Stomach smooth muscle (tissue), 2 donors: Measurements from ENCODE around the gene CDK6.

Source experiments
- H3K27ac ChIP-seq: one replicate; pipeline ENCODE4 v1.7.0; 2013; ENCODE audit warnings: mild to moderate bottlenecking, low read length, inconsistent platforms
- H3K27me3 ChIP-seq, 2 donors: one replicate each; pipeline ENCODE4 v1.7.0; 2013; ENCODE audit warnings: low read length in 2 of 2; ENCODE audit not compliant: insufficient read depth in 2 of 2, control insufficient read depth in 1 of 2
- H3K36me3 ChIP-seq, 2 donors: one replicate each; pipeline ENCODE4 v1.7.0; 2013; ENCODE audit warnings: low read length in 2 of 2; ENCODE audit not compliant: control insufficient read depth in 2 of 2, insufficient read depth in 2 of 2
- H3K4me1 ChIP-seq: one replicate; pipeline ENCODE4 v1.7.0; 2013; ENCODE audit warnings: low read length; ENCODE audit not compliant: control insufficient read depth, insufficient read depth
- H3K4me3 ChIP-seq, 2 donors: one replicate each; pipeline ENCODE4 v1.7.0; 2013; ENCODE audit warnings: low read length in 2 of 2
- H3K9ac ChIP-seq, 2 donors: one replicate each; pipeline ENCODE4 v1.7.0; 2013; ENCODE audit warnings: low read length in 2 of 2, mild to moderate bottlenecking in 1 of 2
- H3K9me3 ChIP-seq, 2 donors: one replicate each; pipeline ENCODE4 v1.7.0; 2013; ENCODE audit warnings: low read length in 2 of 2; ENCODE audit not compliant: control insufficient read depth in 2 of 2
- donor health status: healthy.
- donor health status: Pancreatic carcinoma.

CDK6 gene

DNA sequence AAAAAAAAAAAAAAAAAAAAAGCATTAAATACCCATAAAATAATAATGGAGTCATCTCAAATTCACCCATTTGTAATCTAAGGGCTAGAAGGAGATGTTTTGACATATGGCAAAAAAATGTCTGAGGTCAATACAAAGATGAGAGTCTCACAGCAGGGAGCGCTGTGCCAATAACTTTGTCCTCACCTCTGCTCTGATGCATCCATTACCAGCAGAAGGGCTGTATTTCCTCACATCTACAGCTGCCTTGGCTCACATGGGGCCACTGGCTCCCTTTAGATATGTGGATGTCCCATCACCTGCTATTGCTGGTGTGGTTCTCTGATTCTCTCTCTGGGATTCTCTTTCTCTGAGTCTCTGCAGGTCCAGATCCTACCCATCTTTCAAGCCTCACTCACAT, 155.9 kb downstream of the CDK6 start:
- Histone ChIP-seq H3K36me3 (no peaks in the 10 kb centered on the region), H3K27ac (no peak overlapping the region)

GRCh38 chr7:92678291-92678920, 158.0 kb downstream of the CDK6 start:
- Histone ChIP-seq H3K36me3 (no peaks in the 10 kb centered on the region), H3K4me3 (no peak overlapping the region), H3K4me1 (peaks cover 8% of the 10 kb centered on the region), H3K9ac (no peak overlapping the region), H3K27ac (no peak overlapping the region), H3K27me3 (no peaks in the 10 kb centered on the region), H3K9me3 (no peaks in the 10 kb centered on the region)

More for the DNA sequence above, 155.9 kb downstream of the CDK6 start:
- no peak overlapping the region for H3K4me3 ChIP-seq
- no peaks in the 10 kb centered on the region for H3K9me3 ChIP-seq
- H3K9ac ChIP-seq: no peak overlapping the region
- peaks cover 8% of the 10 kb centered on the region for H3K4me1 ChIP-seq
- no peaks in the 10 kb centered on the region for H3K27me3 ChIP-seq

- H3K27me3 ChIP-seq: no peaks in the 10 kb centered on the region
- no peaks in the 10 kb centered on the region for H3K9me3 ChIP-seq
- H3K27ac ChIP-seq: no peak overlapping the region
- H3K36me3 ChIP-seq: peaks cover 0 to 3% of the 10 kb centered on the region in 2 donors
- H3K9ac ChIP-seq: no peak overlapping the region
- no peak overlapping the region for H3K4me3 ChIP-seq
- H3K4me1 ChIP-seq: no peaks in the 10 kb centered on the region
These were observed 162.0 kb downstream of the CDK6 start for GRCh38 chr7:92674379-92674778.

- Histone ChIP-seq H3K27ac (no peak overlapping the region), H3K4me3 (no peak overlapping the region), H3K36me3 (peaks cover 0 to 3% of the 10 kb centered on the region in 2 donors), H3K9ac (no peak overlapping the region), H3K4me1 (no peaks in the 10 kb centered on the region), H3K27me3 (no peaks in the 10 kb centered on the region), H3K9me3 (no peaks in the 10 kb centered on the region)
These were observed 164.7 kb downstream of the CDK6 start for GRCh38 chr7:92671505-92672169.

- no peaks in the 10 kb centered on the region for H3K27me3 ChIP-seq
- H3K36me3 ChIP-seq: peaks cover 0 to 3% of the 10 kb centered on the region in 2 donors
- no peak overlapping the region for H3K9ac ChIP-seq
- H3K4me3 ChIP-seq: no peak overlapping the region
- H3K27ac ChIP-seq: no peak overlapping the region
- no peaks in the 10 kb centered on the region for H3K9me3 ChIP-seq
- H3K4me1 ChIP-seq: no peaks in the 10 kb centered on the region
These were observed 166.0 kb downstream of the CDK6 start for GRCh38 chr7:92670204-92670851.

- H3K27ac ChIP-seq: no peak overlapping the region
- H3K9ac ChIP-seq: no peak overlapping the region
- no peak overlapping the region for H3K4me3 ChIP-seq
- no peaks in the 10 kb centered on the region for H3K27me3 ChIP-seq
- no peaks in the 10 kb centered on the region for H3K9me3 ChIP-seq
- H3K36me3 ChIP-seq: peaks cover 0 to 3% of the 10 kb centered on the region in 2 donors
- no peaks in the 10 kb centered on the region for H3K4me1 ChIP-seq
These were observed 166.7 kb downstream of the CDK6 start for GRCh38 chr7:92669616-92670165.

DNA sequence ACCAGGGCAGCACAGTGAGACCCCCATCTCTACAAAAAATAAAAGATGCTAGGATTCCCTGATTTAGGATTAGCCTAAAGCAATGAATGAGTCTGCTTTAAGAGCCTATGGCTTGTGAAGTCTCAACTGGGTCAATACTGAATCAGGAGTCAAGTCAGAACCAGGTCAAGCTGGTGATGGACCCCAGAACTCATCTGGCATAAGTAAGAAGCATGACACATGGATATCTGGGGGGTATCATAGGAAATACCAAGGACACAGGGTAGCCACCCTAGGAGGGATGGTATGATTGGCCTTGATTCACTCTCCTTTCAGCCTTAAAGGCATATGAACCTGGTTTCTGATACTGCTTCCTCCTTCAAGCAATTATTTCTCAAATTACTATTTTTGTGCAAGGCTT, 167.8 kb downstream of the CDK6 start:
- H3K9ac ChIP-seq: no peak overlapping the region
- H3K4me1 ChIP-seq: no peaks in the 10 kb centered on the region
- no peak overlapping the region for H3K4me3 ChIP-seq
- peaks cover 0 to 3% of the 10 kb centered on the region in 2 donors for H3K36me3 ChIP-seq
- no peak overlapping the region for H3K27ac ChIP-seq
- H3K27me3 ChIP-seq: no peaks in the 10 kb centered on the region
- no peaks in the 10 kb centered on the region for H3K9me3 ChIP-seq

GRCh38 chr7:92667816-92668535, 168.4 kb downstream of the CDK6 start:
- no peak overlapping the region for H3K27ac ChIP-seq
- H3K4me3 ChIP-seq: no peak overlapping the region

DNA sequence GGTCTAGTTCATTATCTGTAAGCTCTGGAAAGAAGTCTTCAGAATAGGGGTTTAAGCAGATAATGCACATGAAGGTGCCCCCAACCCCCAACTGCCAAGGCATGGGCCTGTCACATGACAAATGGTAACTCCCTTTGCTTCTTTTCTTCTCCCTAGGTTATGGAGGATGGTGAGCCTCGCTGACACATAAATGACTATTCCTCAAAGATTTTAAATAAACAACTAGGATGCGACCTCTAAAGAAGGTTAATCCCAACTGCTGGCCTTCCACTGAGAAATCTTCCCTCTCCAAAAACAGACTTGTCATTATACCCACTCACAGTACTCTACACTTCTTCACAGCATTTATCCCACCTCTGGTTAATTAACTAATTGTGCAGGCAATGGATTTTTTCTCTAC, 170.4 kb downstream of the CDK6 start:
- no peak overlapping the region for H3K27ac ChIP-seq
- H3K4me3 ChIP-seq: no peak overlapping the region
- no peaks in the 10 kb centered on the region for H3K4me1 ChIP-seq
- H3K27me3 ChIP-seq: no peaks in the 10 kb centered on the region
- H3K9me3 ChIP-seq: no peaks in the 10 kb centered on the region
- no peak overlapping the region for H3K9ac ChIP-seq
- H3K36me3 ChIP-seq: no peaks in the 10 kb centered on the region

More at GRCh38 chr7:92667816-92668535, 168.4 kb downstream of the CDK6 start:
- peaks cover 0 to 3% of the 10 kb centered on the region in 2 donors for H3K36me3 ChIP-seq
- no peaks in the 10 kb centered on the region for H3K9me3 ChIP-seq
- H3K4me1 ChIP-seq: no peaks in the 10 kb centered on the region
- H3K9ac ChIP-seq: no peak overlapping the region
- no peaks in the 10 kb centered on the region for H3K27me3 ChIP-seq

- H3K27me3 ChIP-seq: no peaks in the 10 kb centered on the region
- H3K9me3 ChIP-seq: no peaks in the 10 kb centered on the region
- H3K4me1 ChIP-seq: no peaks in the 10 kb centered on the region
- H3K36me3 ChIP-seq: peaks cover 0 to 2% of the 10 kb centered on the region in 2 donors
- H3K9ac ChIP-seq: no peak overlapping the region
- H3K27ac ChIP-seq: no peak overlapping the region
- no peak overlapping the region for H3K4me3 ChIP-seq
These were observed 174.7 kb downstream of the CDK6 start for GRCh38 chr7:92661651-92662050.
